Smooth muscle cell (in vitro differentiated cells): ENCODE data around the gene ASCL5. TPM values are rescaled to one million over a fixed set of nuclear protein-coding genes. Genes with fewer than 3 reads are reported as not detected.

Experiments
- DNase-seq: peaks from one replicate; lab custom pipeline; 2025; ENCODE audit not compliant: unreplicated experiment; lab: John Stamatoyannopoulos, UW
- H2AFZ ChIP-seq: fragments of 200-600 bp; sonication (generic); 2 replicates; pipeline ENCODE4 v1.6.0; 2016; ENCODE audit warnings: antibody characterized with exemption, low read depth, mild to moderate bottlenecking
- H3F3A ChIP-seq: fragments of 200-600 bp; sonication (generic); 2 replicates; pipeline ENCODE4 v1.6.0; 2017; ENCODE audit warnings: antibody characterized with exemption, low read depth
- H3K27ac ChIP-seq: fragments of 200-600 bp; sonication (generic); 2 replicates; pipeline ENCODE4 v1.5.1; 2016; ENCODE audit warnings: low read depth, mild to moderate bottlenecking
- H3K27me3 ChIP-seq: fragments of 200-600 bp; sonication (generic); 2 replicates; pipeline ENCODE4 v1.6.1; 2016; ENCODE audit warnings: low read depth, mild to moderate bottlenecking
- H3K36me3 ChIP-seq: fragments of 200-600 bp; sonication (generic); 2 replicates; pipeline ENCODE4 v1.5.1; 2016; ENCODE audit warnings: low read depth
- H3K4me1 ChIP-seq: fragments of 200-600 bp; sonication (generic); 2 replicates; pipeline ENCODE4 v1.5.1; 2016; ENCODE audit warnings: low read depth
- H3K4me2 ChIP-seq: fragments of 200-600 bp; sonication (generic); 2 replicates; pipeline ENCODE4 v1.6.0; 2016; ENCODE audit warnings: mild to moderate bottlenecking
- H3K4me3 ChIP-seq: fragments of 200-600 bp; sonication (generic); 2 replicates; pipeline ENCODE4 v1.5.1; 2016; ENCODE audit warnings: mild to moderate bottlenecking
- H3K79me2 ChIP-seq: fragments of 200-600 bp; sonication (generic); 2 replicates; pipeline ENCODE4 v1.6.0; 2016; ENCODE audit warnings: low read depth, mild to moderate bottlenecking
- H3K9ac ChIP-seq: fragments of 200-600 bp; sonication (generic); 2 replicates; pipeline ENCODE4 v1.6.0; 2016; ENCODE audit warnings: low read depth
- H3K9me3 ChIP-seq: fragments of 200-600 bp; sonication (generic); replicated peaks from 2 replicates; pipeline ENCODE4 v1.5.1; 2016; ENCODE audit warnings: low read depth
- H4K20me1 ChIP-seq: fragments of 200-600 bp; sonication (generic); 2 replicates; pipeline ENCODE4 v1.6.0; 2016; ENCODE audit warnings: low read depth
- WGBS: methylation state at CpG from one replicate; pipeline ENCODE4 v1.1.7; 2016; ENCODE audit warnings: low lambda C conversion rate; 5-methylcytosine and 5-hydroxymethylcytosine counted together
- polyA plus RNA-seq: library from polyadenylated mRNA; unstranded; fragments of >200 nt; fragmentation: Nextera tagmentation; extraction: Ambion mirVana; gene quantifications from 2 replicates; pipeline ENCODE4 v1.2.1, GENCODE V29; 2016
- total RNA-seq: library from RNA; depleted of rRNA; stranded (reverse); fragments of >200 nt; gene quantifications from 2 replicates; pipeline ENCODE4 v1.2.3, GENCODE V29; 2014
- TF ChIP-seq, protein P1 (sequence below): fragments of 200-600 bp; sonication (generic); IDR thresholded peaks from 2 replicates; pipeline ENCODE4 v1.5.1; 2017; ENCODE audit warnings: borderline replicate concordance, mild to moderate bottlenecking, antibody characterized with exemption; ENCODE audit not compliant: insufficient read depth, poor library complexity, severe bottlenecking

The ASCL5 gene
- total and polyA plus RNA-seq, 2 experiments from 2014 or later: not detected

DNA sequence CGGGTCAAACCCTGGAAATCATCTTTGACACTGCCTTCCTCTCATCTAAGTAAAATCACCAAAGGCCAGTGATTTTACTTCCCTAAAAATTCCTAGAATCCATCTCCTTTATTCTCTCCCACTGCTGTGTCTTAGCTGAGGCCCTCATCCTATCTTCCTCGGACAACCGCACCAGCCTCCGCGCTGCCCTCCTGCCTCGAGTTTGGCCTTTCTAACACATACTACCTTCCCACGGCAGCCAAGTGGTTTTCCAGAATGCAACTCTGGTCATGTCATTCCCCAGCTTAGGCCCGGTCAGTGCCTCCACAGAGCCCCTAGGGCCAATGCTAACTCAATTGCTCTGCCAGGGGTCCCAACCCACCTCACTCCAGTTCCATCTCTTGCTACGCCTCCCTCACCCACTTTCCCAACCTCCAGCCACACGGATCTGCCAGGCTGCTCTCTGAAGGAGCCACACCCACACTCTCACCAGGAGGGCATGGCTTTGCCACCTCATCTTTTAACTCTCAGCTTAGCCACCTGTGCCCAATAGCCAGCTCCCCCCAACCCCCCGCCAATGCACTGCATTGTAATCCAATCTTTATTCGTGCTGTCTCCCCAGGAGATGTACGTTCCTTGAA lies 20.5 kb upstream of the ASCL5 start:
- Histone ChIP-seq H3K4me3 (no peak overlapping the region), H3F3A (no peaks in the 10 kb centered on the region), H4K20me1 (peaks cover 43% of the 10 kb centered on the region), H3K79me2 (peaks cover 6% of the 10 kb centered on the region), H3K27me3 (no peaks in the 10 kb centered on the region), H3K9ac (no peak overlapping the region), H3K36me3 (peaks cover 24% of the 10 kb centered on the region), H3K9me3 (no peaks in the 10 kb centered on the region), H3K4me2 (no peak overlapping the region), H2AFZ (no peak overlapping the region), H3K27ac (no peak overlapping the region), H3K4me1 (no peaks in the 10 kb centered on the region)
- TF ChIP-seq, protein P1, sequence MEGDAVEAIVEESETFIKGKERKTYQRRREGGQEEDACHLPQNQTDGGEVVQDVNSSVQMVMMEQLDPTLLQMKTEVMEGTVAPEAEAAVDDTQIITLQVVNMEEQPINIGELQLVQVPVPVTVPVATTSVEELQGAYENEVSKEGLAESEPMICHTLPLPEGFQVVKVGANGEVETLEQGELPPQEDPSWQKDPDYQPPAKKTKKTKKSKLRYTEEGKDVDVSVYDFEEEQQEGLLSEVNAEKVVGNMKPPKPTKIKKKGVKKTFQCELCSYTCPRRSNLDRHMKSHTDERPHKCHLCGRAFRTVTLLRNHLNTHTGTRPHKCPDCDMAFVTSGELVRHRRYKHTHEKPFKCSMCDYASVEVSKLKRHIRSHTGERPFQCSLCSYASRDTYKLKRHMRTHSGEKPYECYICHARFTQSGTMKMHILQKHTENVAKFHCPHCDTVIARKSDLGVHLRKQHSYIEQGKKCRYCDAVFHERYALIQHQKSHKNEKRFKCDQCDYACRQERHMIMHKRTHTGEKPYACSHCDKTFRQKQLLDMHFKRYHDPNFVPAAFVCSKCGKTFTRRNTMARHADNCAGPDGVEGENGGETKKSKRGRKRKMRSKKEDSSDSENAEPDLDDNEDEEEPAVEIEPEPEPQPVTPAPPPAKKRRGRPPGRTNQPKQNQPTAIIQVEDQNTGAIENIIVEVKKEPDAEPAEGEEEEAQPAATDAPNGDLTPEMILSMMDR: no peak
- 92% methylated on average over 13 of the region's 13 CpGs for WGBS
- no peak for DNase-seq

DNA sequence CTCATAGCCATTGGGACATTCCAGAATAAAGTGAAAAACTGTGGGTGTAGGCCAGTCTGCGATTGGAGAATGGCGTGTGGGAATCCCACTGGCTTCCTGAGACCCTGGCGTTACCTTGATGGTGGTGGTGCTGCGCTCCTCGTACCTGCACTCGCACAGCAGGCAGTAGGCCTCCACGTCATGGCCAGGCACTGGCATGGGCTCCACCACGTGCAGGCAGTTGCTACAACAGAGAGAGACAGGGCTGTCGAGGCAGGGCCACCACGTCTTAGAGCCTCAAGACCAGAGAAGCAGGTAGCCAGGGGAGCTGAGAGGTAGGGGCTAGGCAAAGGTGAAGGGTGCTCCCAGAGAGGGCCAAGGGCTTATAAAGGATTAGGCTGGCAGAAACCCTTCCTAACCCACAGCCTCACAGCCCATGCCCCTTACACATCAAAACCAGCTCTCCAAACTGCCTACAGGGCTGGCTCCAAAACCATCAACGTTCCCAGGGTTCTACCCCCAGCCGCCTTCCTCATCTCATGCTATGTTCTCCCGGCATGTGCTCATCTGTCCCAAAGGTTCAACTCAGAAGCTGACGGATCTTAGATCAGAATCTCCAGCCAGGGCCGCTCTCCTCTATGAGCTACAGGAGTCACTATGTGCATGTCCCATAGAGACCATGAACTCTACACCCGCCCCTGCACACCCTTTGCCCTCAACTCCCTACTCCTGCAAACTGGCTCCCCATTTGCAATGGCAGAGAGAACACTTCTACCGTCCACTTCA lies 19.8 kb upstream of the ASCL5 start:
- no peaks in the 10 kb centered on the region for H3K9me3 ChIP-seq
- TF ChIP-seq, protein P1: no peak
- WGBS: 95% methylated on average over 17 of the region's 17 CpGs
- peaks cover 4% of the 10 kb centered on the region for H3K79me2 ChIP-seq
- no peaks in the 10 kb centered on the region for H3K4me1 ChIP-seq
- H3K36me3 ChIP-seq: peaks cover 24% of the 10 kb centered on the region
- H3F3A ChIP-seq: no peaks in the 10 kb centered on the region
- H3K27me3 ChIP-seq: no peaks in the 10 kb centered on the region
- no peak overlapping the region for H3K27ac ChIP-seq
- H3K4me3 ChIP-seq: no peak overlapping the region
- no peak overlapping the region for H2AFZ ChIP-seq
- H3K4me2 ChIP-seq: no peak overlapping the region
- peaks cover 44% of the 10 kb centered on the region for H4K20me1 ChIP-seq
- no peak overlapping the region for H3K9ac ChIP-seq
- DNase-seq: no peak

DNA sequence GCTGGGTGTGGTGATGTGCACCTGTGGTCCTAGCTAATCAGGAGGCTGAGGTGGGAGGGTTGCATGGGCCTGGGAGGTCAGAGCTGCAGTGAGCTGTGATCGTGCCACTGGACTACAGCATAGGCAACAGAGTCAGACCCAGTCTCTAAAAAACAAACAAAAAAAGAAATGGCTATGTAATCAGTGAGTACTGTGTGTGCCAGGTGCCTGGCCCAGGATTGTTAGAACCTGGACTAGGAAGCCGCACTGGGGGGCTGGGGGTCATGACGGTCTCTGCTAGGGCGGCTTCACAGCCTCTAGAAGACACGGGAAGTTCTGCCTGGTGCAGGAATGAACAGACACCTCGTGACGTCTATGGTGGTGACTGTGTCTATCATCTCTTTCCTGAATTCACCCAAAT lies 18.8 kb upstream of the ASCL5 start:
- no peaks in the 10 kb centered on the region for H3K79me2 ChIP-seq
- no peaks in the 10 kb centered on the region for H3F3A ChIP-seq
- no peak for DNase-seq
- H3K9me3 ChIP-seq: no peaks in the 10 kb centered on the region
- peaks cover under 1% of the 10 kb centered on the region for H3K4me1 ChIP-seq
- H4K20me1 ChIP-seq: peaks cover 51% of the 10 kb centered on the region
- H2AFZ ChIP-seq: no peak overlapping the region
- H3K4me2 ChIP-seq: no peak overlapping the region
- H3K36me3 ChIP-seq: peaks cover 14% of the 10 kb centered on the region
- WGBS: 97% methylated on average over 7 of the region's 7 CpGs
- no peak overlapping the region for H3K4me3 ChIP-seq
- TF ChIP-seq, protein P1: no peak
- no peaks in the 10 kb centered on the region for H3K27me3 ChIP-seq
- no peak overlapping the region for H3K27ac ChIP-seq
- H3K9ac ChIP-seq: no peak overlapping the region
